ENCODE results near the gene PIEZO2.
A peak's percentile ranks its signal among the peaks of the same experiment; 100 is the strongest.

PIEZO2 gene

DNA sequence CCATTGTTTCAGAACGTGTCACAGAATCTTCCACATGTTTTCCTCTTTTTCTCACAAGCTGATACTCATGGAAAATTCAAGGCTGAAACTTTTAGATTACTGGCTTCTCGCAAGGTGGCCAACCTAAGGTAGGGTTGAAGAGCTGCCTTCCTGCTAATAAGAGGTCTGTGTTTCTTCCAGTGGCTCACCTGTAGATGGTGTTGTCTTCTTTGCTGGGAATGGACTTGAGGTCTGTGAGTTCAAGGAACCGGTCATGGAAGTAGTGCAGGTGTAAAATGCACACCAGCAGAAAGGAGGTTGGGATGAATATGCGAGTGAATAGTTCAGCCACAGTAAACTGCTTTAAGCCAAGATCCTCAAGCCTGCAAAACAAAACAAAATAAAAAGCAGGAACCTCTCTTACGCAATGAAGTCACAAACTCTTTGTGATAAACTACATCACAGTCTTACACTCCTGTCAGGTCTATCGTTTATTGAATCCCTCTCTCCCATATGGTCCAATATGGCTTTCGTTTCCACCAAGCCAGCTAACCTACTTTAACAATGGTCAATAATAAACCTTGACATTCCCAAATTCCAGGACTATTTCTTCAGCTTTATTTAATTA, 364.7 kb downstream of the PIEZO2 start:
- no peak for DNase-seq (ENCODE audit: low read depth)

DNA sequence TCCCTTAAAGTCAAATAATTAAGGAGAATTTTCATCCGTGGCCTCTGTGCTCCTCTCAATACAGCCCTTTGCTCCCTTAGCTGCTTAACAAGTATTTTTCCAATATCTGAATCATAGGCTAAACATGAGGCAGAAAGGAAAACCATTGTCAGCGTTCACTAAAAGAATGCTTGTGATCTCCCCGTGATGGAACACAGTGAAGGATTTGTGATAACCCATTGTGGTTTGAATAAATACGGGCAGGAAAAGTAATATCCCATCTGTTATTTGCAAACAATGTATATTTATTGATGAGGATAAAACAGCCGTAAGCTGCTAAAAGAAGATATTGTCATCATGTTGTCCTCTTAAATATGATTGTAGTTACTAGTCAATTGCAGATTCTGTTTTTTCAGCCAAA, 365.4 kb downstream of the PIEZO2 start:
- no peak for DNase-seq (ENCODE audit: low read depth)

DNA sequence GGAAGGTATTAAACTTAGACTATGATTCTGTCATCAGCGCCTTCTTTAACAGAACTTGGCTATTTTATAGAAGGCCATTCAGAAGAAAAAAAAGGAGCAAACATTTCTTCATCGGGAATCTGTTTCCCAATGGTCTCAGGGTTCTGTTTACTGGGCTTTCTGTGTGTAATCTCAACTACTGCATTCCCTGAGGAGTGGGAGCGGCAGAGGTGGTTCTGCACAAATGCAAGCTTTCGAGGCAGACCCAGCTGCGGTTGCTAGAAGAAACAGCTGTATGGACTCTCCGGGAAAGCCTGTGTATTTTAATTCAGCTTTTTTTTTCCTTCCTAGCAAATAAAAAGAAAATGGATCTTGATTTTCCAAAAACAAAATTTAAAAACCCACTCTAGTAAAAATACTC, 372.9 kb downstream of the PIEZO2 start:
- DNase-seq (ENCODE audit: low read depth), result no peak

DNA sequence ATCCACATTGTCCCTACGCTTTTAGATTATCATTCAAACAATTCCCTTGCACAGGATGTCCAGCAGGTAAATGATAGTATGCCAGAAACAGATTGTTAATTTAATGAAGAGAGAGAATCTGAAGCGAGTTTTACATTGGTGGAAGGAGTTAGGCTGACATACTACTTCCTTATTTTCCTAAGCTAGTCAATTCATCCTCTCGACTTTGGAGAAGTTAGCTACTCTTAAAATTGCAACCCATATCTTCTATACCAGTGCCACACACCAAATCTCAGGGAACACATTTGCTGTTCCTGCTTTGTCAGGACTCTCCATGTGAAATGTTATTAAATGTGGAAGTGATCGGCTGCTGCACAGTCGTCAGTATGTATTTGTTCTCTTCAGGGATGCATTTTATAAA, 374.3 kb downstream of the PIEZO2 start:
- DNase-seq (ENCODE audit: low read depth), result no peak

DNA sequence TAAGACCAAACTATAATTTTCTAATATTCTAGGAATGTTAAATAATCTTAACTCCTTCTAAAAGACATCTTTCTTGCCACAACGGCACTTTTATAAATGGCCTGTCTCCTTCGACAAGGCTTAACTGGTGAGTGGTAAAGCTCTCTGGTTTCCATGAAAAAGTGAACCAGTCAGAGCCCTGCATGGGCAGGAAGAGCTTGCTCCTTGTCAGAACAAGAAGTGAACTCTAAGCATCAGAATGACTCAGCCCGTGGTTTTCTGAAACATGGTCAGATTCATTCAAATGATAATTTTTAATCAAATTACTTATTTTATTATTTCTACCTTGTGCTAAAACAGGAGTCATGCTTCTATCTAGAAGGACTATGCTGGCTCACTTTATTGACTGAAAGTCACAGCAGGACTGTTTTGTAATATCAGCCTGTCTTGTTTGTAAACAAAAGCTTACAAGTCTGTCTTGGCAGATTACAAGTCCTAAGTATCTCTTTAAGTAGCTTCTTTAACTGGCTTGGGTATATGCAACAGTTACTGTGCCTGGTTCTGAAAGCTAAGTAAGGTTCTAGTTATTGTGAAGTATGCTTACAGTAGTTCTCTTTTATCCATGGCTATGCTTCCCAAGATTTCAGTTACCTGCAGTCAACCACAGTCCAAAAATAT, 378.2 kb downstream of the PIEZO2 start:
- DNase-seq (ENCODE audit: low read depth), result peak; percentile 64

DNA sequence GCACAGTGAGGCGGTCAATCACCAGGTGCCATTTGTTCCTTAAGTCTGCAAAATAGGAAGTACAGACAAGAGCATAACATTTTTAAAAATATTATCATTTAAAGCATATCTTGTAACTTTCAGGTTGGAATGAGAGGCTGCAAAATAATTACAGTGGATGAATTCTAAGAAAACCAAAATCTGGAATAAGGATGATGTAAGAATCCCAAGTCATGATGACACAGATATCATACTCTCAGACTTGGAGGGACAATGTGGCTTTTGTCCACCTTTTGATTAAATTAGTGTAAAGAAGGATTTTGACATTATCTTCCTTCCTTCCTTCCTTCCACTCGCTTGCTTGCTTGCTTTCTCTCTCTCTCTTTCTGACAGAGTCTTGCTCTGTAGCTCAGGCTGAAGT, 379.1 kb downstream of the PIEZO2 start:
- no peak for DNase-seq (ENCODE audit: low read depth)

DNA sequence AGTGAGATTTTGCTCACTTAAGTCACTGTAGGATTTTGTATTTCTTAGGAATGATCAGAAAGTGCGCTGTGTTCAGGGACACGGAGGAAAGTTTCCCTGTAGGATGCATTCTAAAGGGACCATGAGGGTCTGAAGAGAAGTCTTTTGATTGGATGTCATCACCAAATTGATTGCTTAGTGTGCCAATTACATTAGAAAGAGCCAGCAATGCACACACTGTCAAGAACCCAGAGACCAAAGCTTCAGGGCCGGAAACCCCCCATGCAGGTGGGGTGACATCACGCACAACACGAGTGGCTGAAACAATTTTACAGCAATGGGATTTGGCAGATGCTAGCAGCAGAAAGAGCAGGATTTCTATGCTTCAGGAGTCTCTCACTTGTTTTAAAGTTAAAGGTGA, 381.1 kb downstream of the PIEZO2 start:
- no peak for DNase-seq (ENCODE audit: low read depth)

DNA sequence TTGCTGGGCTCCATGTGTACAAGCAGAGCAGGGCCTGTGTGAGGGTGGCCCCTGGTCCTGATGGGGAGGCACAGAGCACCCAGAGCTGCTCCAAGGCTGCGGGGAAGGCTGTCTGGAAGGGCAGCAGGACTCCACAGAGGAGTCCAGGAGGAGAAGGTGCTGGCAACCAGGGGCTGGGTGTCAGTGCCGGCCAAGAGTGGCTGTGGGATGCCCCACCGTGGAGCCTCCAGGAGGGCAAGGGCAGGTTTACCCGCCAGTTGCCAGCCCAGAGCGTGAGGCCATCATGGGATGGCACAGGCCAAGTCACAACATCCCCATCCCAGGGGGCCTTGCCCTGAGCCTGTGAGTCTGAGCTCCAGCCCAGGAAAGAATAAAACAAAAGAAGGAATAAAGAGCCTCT, 381.7 kb downstream of the PIEZO2 start:
- no peak for DNase-seq (ENCODE audit: low read depth)

DNA sequence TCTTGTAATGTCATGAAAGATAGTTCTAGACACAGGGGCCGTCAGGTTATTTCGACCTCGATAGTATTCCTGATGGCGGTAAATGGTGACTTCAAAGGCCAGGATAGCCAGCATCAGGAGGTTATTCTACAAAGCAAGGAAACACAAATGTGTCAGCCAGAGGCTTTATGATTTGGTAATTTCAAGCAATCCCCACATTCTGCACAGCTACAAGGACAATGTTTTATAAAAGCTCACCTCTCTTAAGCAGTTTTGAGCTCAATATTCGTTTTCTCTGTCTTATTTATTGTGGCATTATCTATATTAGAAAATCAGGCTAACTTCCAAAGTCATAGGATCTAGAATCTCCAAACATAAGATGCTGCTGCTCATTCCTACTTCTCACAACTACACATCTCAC, 388.4 kb downstream of the PIEZO2 start:
- no peak for DNase-seq (ENCODE audit: low read depth)

DNA sequence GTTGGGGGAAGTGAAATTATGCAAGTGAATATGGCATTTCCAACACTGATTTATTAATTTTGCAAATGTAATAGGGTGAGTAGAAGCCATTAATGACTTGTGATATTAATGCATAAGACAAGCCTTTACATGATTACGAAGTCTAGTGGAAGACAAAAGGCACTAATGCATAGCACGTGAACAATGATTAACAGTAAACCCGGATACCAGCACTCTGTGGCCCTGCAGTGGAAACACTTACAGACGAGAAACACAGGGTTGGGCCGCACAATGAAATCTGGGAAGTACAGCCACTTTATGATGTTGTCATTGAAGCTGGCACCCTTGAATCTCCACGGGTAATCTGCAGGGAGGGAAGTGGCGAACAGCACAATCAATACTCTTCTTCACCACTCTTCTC, 390.1 kb downstream of the PIEZO2 start:
- no peak for DNase-seq (ENCODE audit: low read depth)

DNA sequence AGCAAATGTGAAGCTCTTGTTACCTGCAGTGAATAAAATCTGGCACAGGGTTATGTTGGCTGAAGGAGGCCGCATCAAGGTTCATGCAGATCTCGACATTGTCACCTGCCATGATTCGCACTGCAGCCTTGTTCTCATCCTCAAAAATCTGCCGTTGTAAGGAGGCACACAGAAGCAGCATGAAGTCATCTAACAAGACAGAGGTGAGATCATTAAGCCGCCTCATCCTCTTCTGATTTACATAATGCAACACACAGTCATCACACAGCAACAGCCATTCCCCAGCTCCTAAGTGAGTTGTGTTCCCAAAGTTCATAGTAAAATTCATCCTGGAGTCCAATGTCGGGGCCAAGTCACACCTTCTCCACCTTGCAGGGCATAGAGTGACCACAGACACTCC, 391.4 kb downstream of the PIEZO2 start:
- no peak for DNase-seq (ENCODE audit: low read depth)

DNA sequence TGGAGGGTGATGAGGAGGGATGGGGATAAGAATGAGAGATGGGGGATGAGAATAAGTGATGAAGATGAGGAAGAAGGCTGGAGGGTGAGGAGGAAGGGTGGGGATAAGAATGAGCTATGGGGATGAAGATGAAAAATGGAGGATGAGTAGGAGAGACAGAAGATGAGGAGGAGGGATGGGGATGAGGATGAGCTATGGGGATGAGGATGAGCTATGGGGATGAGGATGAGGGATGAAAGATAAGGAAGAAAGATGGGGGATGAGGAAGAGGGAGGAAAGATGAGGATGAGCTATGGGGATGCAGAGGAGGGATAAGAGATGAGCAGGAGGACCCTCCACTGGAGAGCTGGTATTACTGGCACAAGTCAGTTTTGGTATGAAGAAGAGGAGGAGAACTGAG, 392.0 kb downstream of the PIEZO2 start:
- no peak for DNase-seq (ENCODE audit: low read depth)

DNA sequence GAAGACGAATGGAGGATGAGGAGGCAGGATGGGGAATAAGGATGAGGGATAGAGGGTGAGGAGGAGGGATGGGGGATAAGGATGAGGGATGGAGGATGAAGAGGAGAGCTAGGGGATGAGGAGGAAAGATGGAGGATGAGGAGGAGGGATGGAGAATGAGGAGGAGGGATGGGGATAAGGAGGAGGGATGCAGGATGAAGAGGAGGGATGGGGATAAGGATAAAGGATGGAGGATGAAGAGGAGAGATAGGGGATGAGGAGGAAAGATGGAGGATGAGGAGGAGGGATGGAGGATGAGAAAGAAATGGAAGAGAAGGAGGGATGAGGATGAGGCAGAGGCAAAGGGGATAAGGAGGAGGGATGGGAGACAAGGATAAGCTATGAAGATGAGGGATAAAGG, 393.5 kb downstream of the PIEZO2 start:
- DNase-seq (ENCODE audit: low read depth), result no peak

DNA sequence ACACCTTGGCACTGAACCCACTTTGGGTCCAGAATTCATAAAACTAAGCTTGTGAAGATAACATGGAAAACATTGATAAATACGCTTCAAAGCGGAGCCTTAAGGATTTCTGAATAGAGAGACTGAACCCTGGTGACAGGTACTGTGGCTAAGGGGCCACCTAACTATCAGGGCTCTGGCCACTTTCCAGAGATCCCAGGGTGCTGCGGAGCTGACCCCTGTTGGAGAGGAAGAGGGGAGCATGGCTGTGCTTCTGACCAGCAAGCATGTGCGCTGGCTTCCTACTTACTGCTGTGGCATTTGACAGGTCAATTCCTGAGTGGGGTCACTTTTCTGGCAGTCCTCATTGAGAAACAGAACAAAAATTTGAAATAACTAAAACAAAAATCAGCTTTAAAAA, 395.2 kb downstream of the PIEZO2 start:
- no peak for DNase-seq (ENCODE audit: low read depth)

DNA sequence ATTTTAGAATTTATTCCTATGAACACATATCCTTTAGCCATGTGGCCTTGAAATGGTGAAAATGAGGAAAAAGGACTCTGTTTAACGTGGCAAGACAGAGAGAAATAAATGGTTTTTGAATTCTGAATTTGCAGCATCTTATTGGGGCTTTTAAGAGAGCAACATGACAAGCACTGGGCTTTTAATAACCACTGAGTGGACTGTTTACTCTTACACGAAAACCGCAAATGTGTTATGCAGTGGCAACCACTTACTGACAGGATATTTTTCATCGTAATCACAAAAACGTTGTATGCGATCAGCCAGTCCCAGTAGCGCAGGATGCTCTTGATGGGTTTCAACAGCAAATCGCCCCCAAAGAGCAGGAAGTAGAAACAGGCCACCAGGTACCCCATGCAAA, 397.0 kb downstream of the PIEZO2 start:
- no peak for DNase-seq (ENCODE audit: low read depth)

DNA sequence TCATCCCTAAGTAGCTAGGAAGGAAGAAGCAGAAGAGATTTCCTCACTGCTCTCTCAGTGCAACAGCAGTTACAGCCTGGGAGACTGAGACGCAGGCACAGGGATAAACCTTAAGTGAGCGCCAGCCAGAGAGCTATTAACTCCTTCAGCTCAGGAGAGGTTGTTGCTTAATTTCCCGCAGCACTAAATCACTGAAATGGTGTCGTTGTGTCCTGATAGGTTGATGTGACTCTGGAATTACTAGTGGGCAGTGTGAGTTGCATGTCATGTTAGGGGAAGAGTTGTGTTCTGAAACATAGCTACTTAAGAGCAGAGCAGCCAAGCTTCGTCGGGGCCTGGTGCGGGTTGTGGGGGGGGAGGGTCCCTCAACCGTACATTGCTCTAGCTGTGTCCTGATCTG, 397.7 kb downstream of the PIEZO2 start:
- no peak for DNase-seq (ENCODE audit: low read depth)

DNA sequence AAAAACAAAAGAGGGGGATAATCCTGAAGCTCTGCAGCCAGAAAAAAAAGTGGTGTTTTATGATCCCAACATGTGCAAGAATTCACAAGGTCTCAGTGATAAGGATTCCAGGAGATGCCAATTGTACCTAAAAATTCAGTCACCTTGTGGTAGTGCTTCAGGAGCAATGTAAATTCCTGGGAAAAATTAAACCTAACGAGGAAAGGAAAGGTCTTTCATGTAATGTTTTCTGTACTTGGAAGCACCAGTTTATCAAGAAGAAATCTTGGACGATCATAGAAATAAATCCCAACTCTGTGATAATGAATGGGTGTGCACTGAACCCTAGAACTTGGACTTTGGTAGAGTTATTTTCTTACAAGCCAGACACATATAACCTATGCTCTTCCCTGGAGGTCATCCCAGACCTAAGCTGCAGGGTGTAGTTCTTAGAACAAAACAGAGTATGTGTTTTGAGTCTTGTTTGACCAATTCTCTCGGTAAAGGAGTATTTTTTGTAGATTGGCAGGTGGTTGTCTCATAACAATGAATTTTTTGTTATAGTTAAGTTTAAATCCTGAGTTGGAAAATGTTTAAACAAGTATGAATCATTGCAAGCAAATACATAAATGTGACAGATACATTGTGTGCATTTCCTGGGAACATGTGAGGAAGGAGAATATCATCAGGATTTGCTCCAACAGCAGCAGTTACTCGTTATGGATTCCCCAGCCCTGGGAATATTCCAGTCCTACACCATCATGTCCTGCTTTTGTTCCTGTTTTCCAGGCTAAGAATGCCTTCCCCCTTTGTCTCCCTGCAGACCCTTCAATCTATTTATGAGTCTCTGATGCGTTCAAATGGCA, 399.0 kb downstream of the PIEZO2 start:
- no peak for DNase-seq (ENCODE audit: low read depth)

DNA sequence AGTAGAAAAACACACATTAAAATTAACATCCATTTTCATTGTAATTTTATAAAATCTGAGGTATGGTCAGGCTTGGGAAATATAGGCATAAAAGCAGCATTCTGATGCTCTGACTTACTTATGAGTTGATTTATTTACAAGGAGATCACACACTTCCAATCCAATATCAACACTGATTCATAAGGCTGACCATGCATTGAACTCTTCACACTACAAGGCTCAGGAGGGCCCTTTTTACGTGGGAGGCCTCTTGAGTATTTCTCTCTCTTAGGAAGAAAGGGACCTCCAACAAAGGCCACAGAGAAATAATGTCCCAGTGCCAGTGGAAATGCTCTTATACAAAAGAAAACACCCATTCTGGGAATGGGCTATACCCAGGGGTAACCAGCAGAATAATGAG, 400.7 kb downstream of the PIEZO2 start:
- DNase-seq (ENCODE audit: low read depth), result peak; percentile 45

DNA sequence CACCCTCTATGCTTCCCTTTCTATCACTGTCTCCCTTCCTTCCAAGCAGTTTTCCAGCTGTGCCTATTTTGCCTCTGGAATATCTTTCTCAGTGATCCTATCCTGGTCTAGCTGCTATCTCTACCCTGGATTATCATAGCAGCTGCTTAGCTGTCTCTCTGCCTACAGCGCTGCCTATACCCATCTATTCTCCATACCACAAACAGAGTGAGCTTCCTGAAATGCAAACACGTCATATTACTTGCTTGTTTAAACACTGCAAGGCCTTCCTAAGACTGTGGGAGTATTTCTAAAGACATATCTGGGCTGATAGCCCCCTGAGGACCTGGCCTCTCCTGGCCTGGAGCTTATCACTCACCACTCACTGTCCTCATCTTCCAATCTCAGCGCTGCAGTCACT, 403.4 kb downstream of the PIEZO2 start:
- DNase-seq (ENCODE audit: low read depth), result no peak

DNA sequence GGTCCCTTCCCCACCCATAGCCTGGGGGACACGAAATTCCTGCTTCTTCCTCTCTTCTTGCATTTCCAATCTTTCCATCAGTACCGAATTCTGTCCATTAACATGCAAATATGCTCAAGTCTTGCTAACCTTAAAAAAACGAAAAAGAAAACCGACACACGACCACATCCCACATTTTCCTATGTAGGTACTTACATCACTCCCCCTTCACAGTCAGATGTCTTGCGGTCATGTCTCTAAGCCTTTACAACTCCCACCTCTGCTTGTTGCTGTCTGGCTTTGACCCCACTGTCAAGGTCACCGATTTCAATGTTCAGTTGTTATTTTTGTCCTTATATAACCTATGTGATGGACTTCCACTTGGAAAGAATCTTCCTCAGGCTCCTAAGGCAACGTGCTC, 404.1 kb downstream of the PIEZO2 start:
- DNase-seq (ENCODE audit: low read depth), result no peak

DNA sequence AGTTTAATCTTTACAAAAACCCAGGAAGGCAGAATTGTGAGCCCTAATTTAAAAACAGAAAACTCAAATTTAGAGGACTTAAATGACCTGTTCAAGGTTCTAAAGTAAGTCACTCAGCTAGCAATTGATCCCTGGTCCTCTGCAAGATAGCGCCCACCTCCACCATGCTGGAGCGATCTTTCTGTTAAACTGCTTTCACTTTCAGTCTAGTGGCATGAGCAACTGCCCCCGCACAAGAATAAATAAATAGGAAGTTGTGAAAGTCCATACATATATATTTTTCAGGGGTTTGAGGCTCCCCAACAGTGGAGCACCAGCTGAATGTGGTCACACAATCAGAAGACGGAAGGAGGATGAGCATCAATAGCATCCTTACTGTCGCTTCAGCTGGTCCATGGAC, 405.6 kb downstream of the PIEZO2 start:
- DNase-seq (ENCODE audit: low read depth), result no peak

DNA sequence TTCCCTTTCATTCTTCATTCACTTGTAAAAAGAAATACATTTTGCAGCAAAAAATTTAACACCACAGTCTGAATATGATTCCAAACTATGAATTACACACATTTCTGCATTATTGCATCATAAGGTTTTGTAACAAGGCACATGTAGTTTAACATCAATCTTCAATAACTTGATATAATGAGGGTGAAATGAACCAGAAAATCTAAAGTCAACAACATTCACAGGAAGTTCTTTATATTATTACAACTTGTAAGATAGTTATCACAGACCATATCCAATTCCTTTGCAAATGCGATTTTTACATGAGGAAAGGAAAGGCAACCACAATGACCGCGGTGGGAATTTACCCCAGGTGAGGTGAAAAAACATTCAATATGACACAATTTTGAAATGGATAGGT, 410.2 kb downstream of the PIEZO2 start:
- DNase-seq (ENCODE audit: low read depth), result peak; percentile 13

DNA sequence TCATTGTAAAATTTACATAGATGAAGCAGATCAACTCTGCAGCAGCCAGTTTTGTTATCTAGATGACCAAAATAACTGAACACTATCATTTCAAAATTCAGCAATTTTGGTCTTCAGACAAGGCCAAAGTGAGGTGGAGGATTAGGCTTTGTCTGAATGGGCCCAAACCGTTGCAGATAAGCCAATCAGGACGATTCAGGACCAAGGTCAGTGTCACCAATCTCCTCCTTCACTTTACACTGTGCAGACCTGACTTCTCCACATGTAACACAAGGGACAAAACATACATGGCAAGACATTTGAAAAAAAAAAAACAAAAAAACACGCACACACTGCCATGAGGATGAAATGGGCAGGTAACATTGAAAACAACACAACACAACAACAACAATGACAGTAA, 412.4 kb downstream of the PIEZO2 start:
- peak; percentile 3 for DNase-seq (ENCODE audit: low read depth)

DNA sequence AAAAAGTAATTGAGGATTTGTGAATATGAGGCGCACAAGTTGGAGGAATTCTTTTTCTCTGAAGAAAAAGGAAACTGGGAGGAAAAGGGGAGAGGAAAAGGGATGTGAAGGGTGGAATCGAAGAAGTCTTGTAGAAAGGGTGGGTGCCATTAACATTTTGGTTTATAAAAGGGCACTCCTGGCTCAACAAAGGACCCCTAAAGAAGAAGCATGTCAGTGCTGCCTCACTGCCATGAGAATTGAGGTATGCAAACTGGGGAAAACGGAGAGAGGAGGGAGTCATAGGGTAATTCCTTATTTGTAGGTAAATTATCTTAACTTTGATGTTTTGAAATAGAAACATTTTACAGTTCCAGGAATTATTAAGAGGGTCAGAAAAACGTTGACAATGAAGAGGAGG, 416.4 kb downstream of the PIEZO2 start:
- no peak for DNase-seq (ENCODE audit: low read depth)
